DOHH2 (cell line): ENCODE data around the gene EPHA8.

Source experiments
- H3F3A ChIP-seq: fragments of 200-600 bp; sonication (generic), shearing (Covaris generic); 2 replicates; pipeline ENCODE4 v1.6.0; 2016; ENCODE audit warnings: antibody characterized with exemption, mild to moderate bottlenecking; ENCODE audit not compliant: control insufficient read depth, insufficient read depth
- H3K27ac ChIP-seq: fragments of 200-600 bp; sonication (generic); 2 replicates; pipeline ENCODE4 v1.5.1; 2014; ENCODE audit warnings: low read depth, mild to moderate bottlenecking, low read length, moderate library complexity
- H3K27me3 ChIP-seq: fragments of 200-600 bp; sonication (generic); 2 replicates; pipeline ENCODE4 v1.6.1; 2014; ENCODE audit warnings: mild to moderate bottlenecking, low read length, mixed read lengths; ENCODE audit not compliant: control insufficient read depth
- H3K36me3 ChIP-seq: fragments of 200-600 bp; sonication (generic); 2 replicates; pipeline ENCODE4 v1.6.1; 2014; ENCODE audit warnings: mild to moderate bottlenecking, low read length, moderate library complexity, mixed read lengths; ENCODE audit not compliant: control insufficient read depth
- H3K4me1 ChIP-seq: fragments of 200-600 bp; sonication (generic); 2 replicates; pipeline ENCODE4 v1.6.1; 2014; ENCODE audit warnings: mild to moderate bottlenecking, low read length, mixed read lengths; ENCODE audit not compliant: control insufficient read depth
- H3K4me2 ChIP-seq: fragments of 200-600 bp; sonication (generic); 2 replicates; pipeline ENCODE4 v1.6.0; 2014; ENCODE audit warnings: mild to moderate bottlenecking, low read length, moderate library complexity
- H3K4me3 ChIP-seq: fragments of 200-600 bp; sonication (generic); 2 replicates; pipeline ENCODE4 v1.5.1; 2014; ENCODE audit warnings: mild to moderate bottlenecking, low read length, mixed read lengths
- H3K79me2 ChIP-seq: fragments of 200-600 bp; sonication (generic); 2 replicates; pipeline ENCODE4 v1.6.1; 2014; ENCODE audit warnings: mild to moderate bottlenecking, low read length, mixed read lengths; ENCODE audit not compliant: control insufficient read depth
- H3K9me2 ChIP-seq: fragments of 200-600 bp; sonication (generic); replicated peaks from 2 replicates; pipeline ENCODE4 v1.6.1; 2014; ENCODE audit warnings: mild to moderate bottlenecking, low read length, mixed read lengths; ENCODE audit not compliant: control insufficient read depth
- H3K9me3 ChIP-seq: fragments of 200-600 bp; sonication (generic); 2 replicates; pipeline ENCODE4 v1.6.1; 2014; ENCODE audit warnings: antibody characterized with exemption, low read length, mixed read lengths; ENCODE audit not compliant: control insufficient read depth, insufficient read depth
- H4K20me1 ChIP-seq: fragments of 200-600 bp; sonication (generic); 2 replicates; pipeline ENCODE4 v1.6.0; 2014; ENCODE audit warnings: low read depth, mild to moderate bottlenecking, antibody characterized with exemption, low read length, moderate library complexity; ENCODE audit not compliant: control insufficient read depth, insufficient read depth
- EZH2phosphoT487 ChIP-seq: fragments of 200-600 bp; sonication (generic); IDR thresholded peaks from 2 replicates; pipeline ENCODE4 v1.6.1; 2017; ENCODE audit warnings: borderline replicate concordance, mild to moderate bottlenecking, antibody characterized with exemption, low read length, moderate library complexity, mixed read lengths
- TF ChIP-seq, protein P1 (sequence below): fragments of 200-600 bp; sonication (generic); IDR thresholded peaks from one replicate; pipeline ENCODE4 v1.5.1; 2014; ENCODE audit warnings: antibody characterized with exemption, mild to moderate bottlenecking, low read depth, low read length; ENCODE audit not compliant: poor library complexity, severe bottlenecking

The EPHA8 gene

DNA sequence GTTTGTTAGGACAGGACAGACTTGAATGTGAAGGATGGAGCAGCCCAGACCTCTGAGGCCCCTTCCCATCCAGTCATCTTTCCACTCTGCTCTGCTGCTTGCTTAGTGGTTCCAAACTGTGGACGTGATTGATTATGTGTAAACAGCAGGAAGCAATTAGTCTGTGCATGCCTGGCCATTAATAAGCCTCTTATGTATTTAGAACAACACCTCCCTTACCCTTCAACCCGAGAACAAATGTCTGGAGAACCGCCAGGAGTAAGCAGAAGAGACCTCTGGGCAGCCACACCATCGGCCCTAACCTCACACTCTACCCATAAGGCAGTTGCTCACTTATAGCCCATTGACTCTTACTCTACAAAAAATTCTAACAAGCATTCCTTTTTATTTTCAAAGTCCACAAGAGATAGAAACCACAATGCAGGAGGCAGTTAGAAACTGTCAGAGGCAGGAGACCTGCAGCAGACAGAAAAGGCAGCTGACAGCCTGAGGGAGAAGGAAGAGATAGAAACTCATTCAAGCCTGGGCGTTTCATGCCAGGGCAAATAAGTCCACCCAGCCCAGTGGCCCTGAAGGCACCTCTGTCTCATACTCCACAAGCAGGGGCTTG, 5.8 kb upstream of the EPHA8 start:
- H3K27ac ChIP-seq: no peak overlapping the region
- no peaks in the 10 kb centered on the region for H3K9me3 ChIP-seq

GRCh38 chr1:22563671-22564602, 648 bp downstream of the EPHA8 start:
- H3K4me1 ChIP-seq: no peaks in the 10 kb centered on the region
- H3K9me2 ChIP-seq: no peaks in the 10 kb centered on the region
- no peaks in the 10 kb centered on the region for H3F3A ChIP-seq
- H3K27me3 ChIP-seq: no peaks in the 10 kb centered on the region
- no peaks in the 10 kb centered on the region for H3K9me3 ChIP-seq
- H3K79me2 ChIP-seq: no peaks in the 10 kb centered on the region
- H4K20me1 ChIP-seq: no peaks in the 10 kb centered on the region
- H3K27ac ChIP-seq: no peak overlapping the region
- no peak overlapping the region for H3K4me2 ChIP-seq
- TF ChIP-seq, protein P1, sequence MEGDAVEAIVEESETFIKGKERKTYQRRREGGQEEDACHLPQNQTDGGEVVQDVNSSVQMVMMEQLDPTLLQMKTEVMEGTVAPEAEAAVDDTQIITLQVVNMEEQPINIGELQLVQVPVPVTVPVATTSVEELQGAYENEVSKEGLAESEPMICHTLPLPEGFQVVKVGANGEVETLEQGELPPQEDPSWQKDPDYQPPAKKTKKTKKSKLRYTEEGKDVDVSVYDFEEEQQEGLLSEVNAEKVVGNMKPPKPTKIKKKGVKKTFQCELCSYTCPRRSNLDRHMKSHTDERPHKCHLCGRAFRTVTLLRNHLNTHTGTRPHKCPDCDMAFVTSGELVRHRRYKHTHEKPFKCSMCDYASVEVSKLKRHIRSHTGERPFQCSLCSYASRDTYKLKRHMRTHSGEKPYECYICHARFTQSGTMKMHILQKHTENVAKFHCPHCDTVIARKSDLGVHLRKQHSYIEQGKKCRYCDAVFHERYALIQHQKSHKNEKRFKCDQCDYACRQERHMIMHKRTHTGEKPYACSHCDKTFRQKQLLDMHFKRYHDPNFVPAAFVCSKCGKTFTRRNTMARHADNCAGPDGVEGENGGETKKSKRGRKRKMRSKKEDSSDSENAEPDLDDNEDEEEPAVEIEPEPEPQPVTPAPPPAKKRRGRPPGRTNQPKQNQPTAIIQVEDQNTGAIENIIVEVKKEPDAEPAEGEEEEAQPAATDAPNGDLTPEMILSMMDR: no peak
- no peak for TF ChIP-seq EZH2phosphoT487
- no peak overlapping the region for H3K4me3 ChIP-seq
- no peaks in the 10 kb centered on the region for H3K36me3 ChIP-seq

More for the DNA sequence above, 5.8 kb upstream of the EPHA8 start:
- Histone ChIP-seq H3K9me2 (no peaks in the 10 kb centered on the region), H3K4me1 (no peaks in the 10 kb centered on the region), H3K4me3 (no peak overlapping the region), H3K36me3 (no peaks in the 10 kb centered on the region), H3K4me2 (no peak overlapping the region), H3F3A (no peaks in the 10 kb centered on the region), H3K27me3 (peaks cover 3% of the 10 kb centered on the region; the same call in 1 of the 2 replicates), H3K79me2 (no peaks in the 10 kb centered on the region), H4K20me1 (no peaks in the 10 kb centered on the region)
- no peak for TF ChIP-seq EZH2phosphoT487
- TF ChIP-seq, protein P1: no peak

DNA sequence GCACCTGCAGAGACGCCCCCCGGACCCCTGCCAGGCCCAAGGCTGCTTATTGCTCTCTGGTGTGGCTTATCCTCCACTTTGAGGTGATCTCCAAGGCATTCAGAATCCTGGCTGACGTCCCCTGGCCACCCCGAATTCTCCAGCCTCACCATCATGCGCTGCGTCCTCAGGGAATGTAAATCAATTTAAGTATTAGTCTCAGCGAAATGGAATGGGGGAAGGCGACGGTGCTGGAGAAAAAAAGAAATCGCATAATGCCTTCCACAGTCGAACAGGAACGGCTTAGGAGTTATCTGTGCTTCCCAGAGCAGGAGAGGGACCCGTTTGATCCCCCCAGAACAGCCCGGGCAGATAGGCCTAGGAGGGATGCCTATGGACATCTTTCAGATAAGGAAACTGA, 2.9 kb downstream of the EPHA8 start:
- Histone ChIP-seq H3K36me3 (no peaks in the 10 kb centered on the region), H3K9me3 (no peaks in the 10 kb centered on the region), H3K4me1 (no peaks in the 10 kb centered on the region), H4K20me1 (no peaks in the 10 kb centered on the region), H3K9me2 (no peaks in the 10 kb centered on the region), H3K79me2 (no peaks in the 10 kb centered on the region), H3K27ac (no peak overlapping the region), H3K4me3 (no peak overlapping the region), H3K27me3 (no peaks in the 10 kb centered on the region), H3K4me2 (no peak overlapping the region), H3F3A (no peaks in the 10 kb centered on the region)
- no peak for TF ChIP-seq EZH2phosphoT487
- TF ChIP-seq, protein P1: no peak
